NK-92 treated with Interleukin-12 subunit alpha and Interleukin-12 subunit beta, amount 100 ng/mL, for 24 hours (cell line): ENCODE results near the gene DENND6B.
"Not testable (repeated sequence)": the region's sequence is repeated elsewhere in the genome, so short reads cannot be mapped to it uniquely, and the experiment has no call there.

Experiments used
- DNase-seq: peaks from one replicate; lab custom pipeline; 2025; lab: John Stamatoyannopoulos, UW

The DENND6B gene

GRCh38 chr22:50273352-50273751 lies 53.5 kb downstream of the DENND6B start:
- not testable (repeated sequence) for DNase-seq

- DNase-seq, result no peak
These were observed 54.6 kb downstream of the DENND6B start for GRCh38 chr22:50272044-50272802.

GRCh38 chr22:50271519-50271970 lies 55.3 kb downstream of the DENND6B start:
- DNase-seq, result no peak

GRCh38 chr22:50270666-50271394 lies 56.0 kb downstream of the DENND6B start:
- no peak for DNase-seq

GRCh38 chr22:50269970-50270665 lies 56.7 kb downstream of the DENND6B start, which contains the start of gene MAPK11:
Gene MAPK11 (minus strand): TSS chr22:50270380. CDS start chr22:50270292, 88 bp downstream.
- peak; percentile 64 for DNase-seq

- DNase-seq, result no peak
These were observed 57.2 kb downstream of the DENND6B start for GRCh38 chr22:50269573-50269969.

GRCh38 chr22:50268655-50269113 lies 58.1 kb downstream of the DENND6B start:
- DNase-seq, result no peak

- no peak for DNase-seq
These were observed 59.0 kb downstream of the DENND6B start for GRCh38 chr22:50267591-50268390.

- DNase-seq, result no peak
These were observed 59.8 kb downstream of the DENND6B start for GRCh38 chr22:50266994-50267393.

GRCh38 chr22:50264946-50265669 lies 61.7 kb downstream of the DENND6B start:
- DNase-seq, result no peak

GRCh38 chr22:50264104-50264745 lies 62.6 kb downstream of the DENND6B start:
- no peak for DNase-seq

- DNase-seq, result no peak
These were observed 63.7 kb downstream of the DENND6B start for GRCh38 chr22:50262973-50263617.

- DNase-seq, result no peak
These were observed 64.3 kb downstream of the DENND6B start for GRCh38 chr22:50262460-50262911.

- no peak for DNase-seq
These were observed 65.0 kb downstream of the DENND6B start, which contains the start of gene MAPK12 for GRCh38 chr22:50261615-50262459. Gene MAPK12 (minus strand): TSS chr22:50261683. CDS start chr22:50261509, 174 bp downstream.

GRCh38 chr22:50260801-50261614 lies 65.8 kb downstream of the DENND6B start:
- DNase-seq, result no peak

- DNase-seq, result no peak
These were observed 66.4 kb downstream of the DENND6B start for GRCh38 chr22:50260434-50260800.

GRCh38 chr22:50259302-50259701 lies 67.5 kb downstream of the DENND6B start:
- no peak for DNase-seq
